Mammary epithelial cell (primary cell): Measurements from ENCODE around the gene HOXD8.

Experiments used
- EZH2 ChIP-seq: IDR thresholded peaks from 2 replicates; pipeline ENCODE4 v1.6.1; 2012; ENCODE audit warnings: low read length, inconsistent platforms, borderline replicate concordance
- TF ChIP-seq, protein P1 (sequence below), 2 donors: IDR thresholded peaks in 1 of 2; conservative IDR thresholded peaks in 1 of 2; 2 replicates each; pipeline ENCODE4 v1.5.1; 2011 to 2012; ENCODE audit warnings: inconsistent platforms in 2 of 2, low read length in 2 of 2, mild to moderate bottlenecking in 2 of 2, control low read depth in 1 of 2, low read depth in 1 of 2; ENCODE audit not compliant: insufficient read depth in 1 of 2; ENCODE audit errors: extremely low read depth in 1 of 2

- peak; percentile 54 for TF ChIP-seq EZH2
- TF ChIP-seq, protein P1, sequence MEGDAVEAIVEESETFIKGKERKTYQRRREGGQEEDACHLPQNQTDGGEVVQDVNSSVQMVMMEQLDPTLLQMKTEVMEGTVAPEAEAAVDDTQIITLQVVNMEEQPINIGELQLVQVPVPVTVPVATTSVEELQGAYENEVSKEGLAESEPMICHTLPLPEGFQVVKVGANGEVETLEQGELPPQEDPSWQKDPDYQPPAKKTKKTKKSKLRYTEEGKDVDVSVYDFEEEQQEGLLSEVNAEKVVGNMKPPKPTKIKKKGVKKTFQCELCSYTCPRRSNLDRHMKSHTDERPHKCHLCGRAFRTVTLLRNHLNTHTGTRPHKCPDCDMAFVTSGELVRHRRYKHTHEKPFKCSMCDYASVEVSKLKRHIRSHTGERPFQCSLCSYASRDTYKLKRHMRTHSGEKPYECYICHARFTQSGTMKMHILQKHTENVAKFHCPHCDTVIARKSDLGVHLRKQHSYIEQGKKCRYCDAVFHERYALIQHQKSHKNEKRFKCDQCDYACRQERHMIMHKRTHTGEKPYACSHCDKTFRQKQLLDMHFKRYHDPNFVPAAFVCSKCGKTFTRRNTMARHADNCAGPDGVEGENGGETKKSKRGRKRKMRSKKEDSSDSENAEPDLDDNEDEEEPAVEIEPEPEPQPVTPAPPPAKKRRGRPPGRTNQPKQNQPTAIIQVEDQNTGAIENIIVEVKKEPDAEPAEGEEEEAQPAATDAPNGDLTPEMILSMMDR (conservative IDR thresholded peaks at IDR 0.05 in 1 of 2, IDR thresholded peaks at IDR 0.05 in 1 of 2; ENCODE audit: extremely low read depth in 1 of 2, insufficient read depth in 1 of 2, low read depth in 1 of 2, low read length in 2 of 2) = no peak
Measured at GRCh38 chr2:176105078-176105729, 24.3 kb upstream of the HOXD8 start.
